Effector memory CD4-positive, alpha-beta T cell (primary cell): ENCODE measurements around the gene SLF2.
"Not testable (repeated sequence)": the region's sequence is repeated elsewhere in the genome, so short reads cannot be mapped to it uniquely, and the experiment has no call there.

Source experiments
- DNase-seq, 3 donors: peaks; one replicate each; pipeline ENCODE4 v3.0.0-alpha.2; 2020
- H3K27ac ChIP-seq: 2 replicates; pipeline ENCODE4 v1.7.0; 2013; ENCODE audit warnings: mild to moderate bottlenecking, low read length, moderate library complexity; ENCODE audit not compliant: insufficient read depth, poor library complexity, severe bottlenecking
- H3K27me3 ChIP-seq: replicated peaks from 2 replicates; pipeline ENCODE4 v1.7.0; 2013; ENCODE audit warnings: mild to moderate bottlenecking, low read length; ENCODE audit not compliant: insufficient read depth, control insufficient read depth, poor library complexity, severe bottlenecking
- H3K36me3 ChIP-seq: 2 replicates; pipeline ENCODE4 v1.7.0; 2013; ENCODE audit warnings: mild to moderate bottlenecking, low read length, moderate library complexity; ENCODE audit not compliant: control insufficient read depth, insufficient read depth
- H3K4me1 ChIP-seq: 2 replicates; pipeline ENCODE4 v1.7.0; 2013; ENCODE audit warnings: low read length, mild to moderate bottlenecking; ENCODE audit not compliant: control insufficient read depth, insufficient read depth, poor library complexity, severe bottlenecking
- H3K4me3 ChIP-seq: 2 replicates; pipeline ENCODE4 v1.7.0; 2013; ENCODE audit warnings: low read length, low read depth, mild to moderate bottlenecking; ENCODE audit not compliant: insufficient read depth, poor library complexity, severe bottlenecking
- H3K9me3 ChIP-seq: 2 replicates; pipeline ENCODE4 v1.7.0; 2013; ENCODE audit warnings: mild to moderate bottlenecking, low read length, moderate library complexity; ENCODE audit not compliant: control insufficient read depth

SLF2 gene

DNA sequence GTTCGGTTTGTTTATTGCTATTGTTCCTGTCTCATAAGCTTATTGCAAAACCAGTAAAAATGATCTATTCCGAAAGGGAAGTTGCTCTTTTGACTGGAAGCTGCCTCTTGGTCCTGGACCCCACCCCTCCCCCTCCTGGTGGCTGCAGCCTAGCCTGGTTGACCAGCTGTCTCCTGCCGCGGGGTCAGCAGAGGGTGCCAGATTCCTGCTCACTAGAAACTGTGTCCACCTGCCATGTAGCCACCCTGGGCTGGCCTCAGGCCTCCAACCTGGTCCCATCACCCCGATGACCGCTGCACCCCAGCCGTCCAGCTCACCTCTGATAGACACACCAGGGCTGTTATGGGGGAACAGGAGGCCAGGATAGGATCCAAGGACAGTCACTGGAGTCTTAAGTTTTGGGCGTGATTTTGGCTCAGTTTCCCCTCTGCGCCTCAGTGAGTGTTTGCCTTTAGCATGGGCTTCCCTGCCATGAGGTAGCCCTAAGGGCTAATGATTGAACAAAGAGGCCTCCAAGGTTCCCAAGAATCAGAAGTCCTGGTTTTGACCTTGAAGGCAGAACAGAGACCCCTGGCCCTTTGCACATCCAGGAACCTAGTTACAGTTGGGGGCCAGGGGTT, 32.9 kb upstream of the SLF2 start:
- Histone ChIP-seq H3K36me3 (no peaks in the 10 kb centered on the region), H3K27ac (no peak overlapping the region), H3K9me3 (no peaks in the 10 kb centered on the region), H3K4me1 (no peaks in the 10 kb centered on the region), H3K27me3 (no peaks in the 10 kb centered on the region), H3K4me3 (no peak overlapping the region)
- DNase-seq, result no peak

DNA sequence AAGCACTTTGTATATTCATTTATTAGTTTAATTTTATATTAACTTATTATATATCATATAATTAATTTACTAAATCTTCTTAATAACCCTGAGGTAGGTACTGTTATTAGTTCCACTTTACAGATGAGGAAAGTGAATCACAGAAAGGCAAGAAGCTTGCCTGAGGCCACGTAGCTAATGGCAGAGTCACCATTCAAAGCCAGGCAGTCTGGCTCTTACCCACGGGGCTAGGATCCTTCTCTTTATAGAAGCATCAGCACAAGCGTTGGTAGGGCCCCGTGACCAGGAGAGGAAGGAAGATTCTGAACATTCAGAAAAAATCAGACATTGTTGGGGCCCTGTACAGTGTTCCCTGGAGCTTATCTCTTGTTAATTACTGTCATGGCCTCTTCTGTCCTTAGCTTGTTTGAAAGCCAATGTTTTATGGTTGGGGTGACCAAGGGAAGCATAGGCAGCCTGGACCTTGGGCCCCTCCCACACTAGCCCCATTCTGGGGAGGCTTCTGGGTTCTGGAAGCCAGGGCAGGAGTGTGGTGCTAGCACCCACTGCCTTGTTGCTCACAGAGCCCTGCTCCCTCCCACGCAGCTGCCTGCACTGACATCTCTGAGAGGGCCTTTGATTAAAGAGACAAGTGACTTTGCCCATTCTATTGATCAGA, 31.1 kb upstream of the SLF2 start:
- H3K27ac ChIP-seq, result no peak overlapping the region
- no peak for DNase-seq
- H3K27me3 ChIP-seq, result no peaks in the 10 kb centered on the region
- no peaks in the 10 kb centered on the region for H3K36me3 ChIP-seq
- H3K4me3 ChIP-seq, result no peak overlapping the region
- no peaks in the 10 kb centered on the region for H3K9me3 ChIP-seq
- H3K4me1 ChIP-seq, result no peaks in the 10 kb centered on the region

DNA sequence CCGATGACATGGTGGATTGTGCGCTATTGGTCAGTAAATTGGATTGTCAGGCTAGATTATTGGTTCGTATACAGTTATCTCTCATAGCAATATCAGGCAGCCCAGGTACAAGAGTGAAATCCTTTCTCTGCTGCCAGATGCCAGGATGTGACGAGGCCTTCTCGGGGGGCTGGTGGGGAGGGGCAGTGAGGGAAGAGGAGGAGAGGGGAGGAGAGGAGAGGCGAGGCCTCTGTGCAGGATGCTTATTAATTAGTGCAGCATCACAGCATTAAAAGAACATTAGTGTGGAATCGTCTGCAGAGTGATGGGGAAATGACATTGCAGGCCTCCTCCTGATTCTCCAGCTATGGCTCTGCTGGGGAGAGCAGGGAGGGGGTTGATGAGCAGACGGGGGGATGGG, 30.5 kb upstream of the SLF2 start:
- Histone ChIP-seq H3K36me3 (no peaks in the 10 kb centered on the region), H3K4me1 (no peaks in the 10 kb centered on the region), H3K27me3 (no peaks in the 10 kb centered on the region), H3K9me3 (no peaks in the 10 kb centered on the region), H3K4me3 (no peak overlapping the region), H3K27ac (no peak overlapping the region)
- DNase-seq, result no peak

DNA sequence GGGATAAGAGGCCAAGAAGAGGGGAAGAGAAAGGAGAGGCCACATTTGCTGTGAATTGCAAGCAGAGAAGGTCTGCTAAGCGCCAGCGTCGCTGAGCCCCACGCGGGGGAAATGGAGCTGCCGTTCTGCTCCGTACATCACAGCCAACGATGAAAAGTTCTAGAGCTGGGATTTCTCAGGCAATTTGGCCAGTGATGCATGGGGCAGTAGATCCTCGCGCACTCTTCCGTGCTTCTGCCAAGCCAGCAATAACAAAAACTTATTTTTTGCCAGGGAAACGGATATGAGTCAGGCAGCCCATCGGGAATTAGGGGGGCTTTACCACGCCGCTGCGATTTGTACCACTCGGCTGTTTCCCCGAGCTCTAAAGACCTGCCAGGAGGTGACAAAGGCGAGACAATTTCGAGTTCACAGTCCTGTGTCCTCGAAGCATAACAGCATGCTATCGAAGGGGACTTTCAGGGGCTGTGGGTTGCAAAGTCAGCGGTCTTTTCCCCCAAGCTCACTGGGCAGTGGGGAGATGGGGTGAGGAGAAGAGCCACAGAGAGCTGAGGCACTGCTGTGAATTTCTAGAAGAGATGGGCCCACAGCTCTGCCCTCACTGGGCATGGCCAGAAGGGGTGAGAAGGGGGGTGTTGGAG, 30.0 kb upstream of the SLF2 start:
- Histone ChIP-seq H3K9me3 (no peaks in the 10 kb centered on the region), H3K27me3 (no peaks in the 10 kb centered on the region), H3K27ac (no peak overlapping the region), H3K4me3 (no peak overlapping the region), H3K4me1 (no peaks in the 10 kb centered on the region), H3K36me3 (no peaks in the 10 kb centered on the region)
- no peak for DNase-seq

DNA sequence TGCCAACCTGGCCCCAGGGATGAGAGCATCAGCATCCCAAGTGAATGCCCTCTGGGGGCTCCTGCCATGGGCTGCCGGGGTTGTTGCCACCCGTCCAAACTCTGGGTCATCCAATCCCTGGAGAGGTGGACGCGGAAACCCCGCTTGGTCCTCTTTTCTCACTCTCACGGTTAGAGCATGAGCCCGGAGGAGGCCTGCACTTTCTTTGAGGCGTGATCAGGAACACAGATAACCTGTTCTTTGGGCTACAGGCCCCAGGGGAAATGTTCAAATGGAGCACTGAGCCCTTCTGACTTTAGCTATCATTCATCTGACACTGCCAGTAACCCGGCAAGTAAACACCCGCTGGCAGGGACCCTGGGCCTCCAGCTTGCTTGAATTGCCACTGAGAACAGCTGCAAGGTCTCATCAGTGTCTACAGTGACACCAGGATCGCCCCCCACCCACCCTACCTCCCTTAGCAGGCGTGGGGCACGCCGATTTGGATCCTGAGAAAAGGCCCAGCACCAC, 29.4 kb upstream of the SLF2 start:
- no peaks in the 10 kb centered on the region for H3K27me3 ChIP-seq
- no peaks in the 10 kb centered on the region for H3K36me3 ChIP-seq
- H3K4me3 ChIP-seq, result no peak overlapping the region
- no peaks in the 10 kb centered on the region for H3K4me1 ChIP-seq
- no peak overlapping the region for H3K27ac ChIP-seq
- no peaks in the 10 kb centered on the region for H3K9me3 ChIP-seq
- no peak for DNase-seq

DNA sequence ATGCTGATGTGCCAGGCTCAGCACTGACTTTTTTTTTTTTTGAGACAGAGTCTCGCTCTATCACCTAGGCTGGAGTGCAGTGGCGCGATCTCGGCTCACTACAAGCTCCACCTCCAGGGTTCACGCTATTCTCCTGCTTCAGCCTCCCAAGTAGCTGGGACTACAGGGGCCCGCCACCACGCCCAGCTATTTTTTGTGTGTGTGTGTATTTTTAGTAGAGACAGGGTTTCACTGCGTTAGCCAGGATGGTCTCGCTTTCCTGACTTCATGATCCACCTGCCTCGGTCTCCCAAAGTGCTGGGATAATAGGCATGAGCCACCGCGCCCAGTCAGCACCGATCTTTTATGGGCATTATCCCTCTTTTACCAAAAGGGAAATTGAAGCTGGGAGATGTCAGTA, 27.2 kb upstream of the SLF2 start:
- not testable (repeated sequence) for H3K36me3 ChIP-seq, DNase-seq, H3K27me3 ChIP-seq, H3K4me3 ChIP-seq, H3K27ac ChIP-seq, H3K9me3 ChIP-seq, H3K4me1 ChIP-seq

DNA sequence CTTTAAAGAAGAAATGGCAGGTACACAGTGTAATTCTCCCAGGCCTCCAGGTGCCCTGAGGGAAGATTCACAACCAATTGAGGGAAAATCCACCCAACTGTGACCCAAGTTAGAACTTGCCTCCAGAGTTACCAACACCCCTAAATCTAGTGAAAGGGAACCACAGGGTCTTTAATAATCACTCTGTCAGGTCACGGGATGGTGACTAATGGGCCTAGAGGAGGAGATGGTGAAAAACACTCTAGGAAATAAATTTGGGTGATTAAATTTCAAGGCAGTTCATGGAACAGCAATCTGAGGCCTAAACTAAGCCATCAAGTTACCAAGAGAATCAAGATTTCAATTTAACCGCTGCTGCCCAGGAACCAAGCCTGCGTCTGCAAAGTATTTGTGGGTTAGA, 26.7 kb upstream of the SLF2 start:
- no peaks in the 10 kb centered on the region for H3K27me3 ChIP-seq
- no peaks in the 10 kb centered on the region for H3K4me1 ChIP-seq
- no peak overlapping the region for H3K4me3 ChIP-seq
- H3K27ac ChIP-seq, result no peak overlapping the region
- H3K9me3 ChIP-seq, result no peaks in the 10 kb centered on the region
- DNase-seq, result no peak
- H3K36me3 ChIP-seq, result no peaks in the 10 kb centered on the region

DNA sequence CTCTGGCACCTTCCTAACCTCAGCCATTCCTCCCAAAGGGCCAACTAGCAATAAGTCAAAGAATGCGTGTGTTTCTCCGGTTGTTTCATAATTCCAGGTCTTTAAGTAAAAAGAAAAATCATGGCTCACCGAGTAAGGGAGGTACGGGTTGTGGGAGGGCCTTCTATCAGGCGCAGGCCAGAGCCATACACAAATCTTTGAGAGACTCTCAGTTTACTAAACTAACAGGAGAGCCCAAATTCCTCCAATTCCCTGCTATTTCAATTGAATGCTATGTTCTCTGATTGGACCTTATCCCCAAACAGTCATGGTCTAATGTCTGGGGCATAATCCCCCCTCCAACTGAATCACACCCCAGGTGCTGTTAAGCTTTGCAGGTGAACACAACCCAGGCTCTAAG, 26.2 kb upstream of the SLF2 start:
- Histone ChIP-seq H3K4me1 (no peaks in the 10 kb centered on the region), H3K4me3 (no peak overlapping the region), H3K27me3 (no peaks in the 10 kb centered on the region), H3K36me3 (no peaks in the 10 kb centered on the region), H3K9me3 (no peaks in the 10 kb centered on the region), H3K27ac (no peak overlapping the region)
- no peak for DNase-seq

DNA sequence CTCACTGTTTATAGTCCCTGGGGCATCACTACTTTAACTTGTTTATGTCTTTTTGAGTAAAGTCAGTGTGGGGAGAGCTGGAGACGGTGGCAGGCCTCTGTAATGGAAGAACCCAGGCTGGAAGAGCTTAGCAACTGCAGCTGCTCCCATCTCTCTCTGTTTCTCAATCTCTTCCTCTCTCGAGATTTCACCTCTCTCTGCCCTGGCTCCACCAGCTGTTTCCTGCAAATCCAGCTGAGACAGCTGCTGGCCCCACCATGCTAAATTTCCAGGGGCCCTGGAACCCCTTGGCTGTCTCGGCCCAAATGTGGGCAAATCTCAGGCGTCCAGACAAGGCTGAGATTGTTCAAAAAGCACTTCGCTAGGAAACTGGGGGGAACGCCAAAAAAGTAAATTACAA, 25.8 kb upstream of the SLF2 start:
- Histone ChIP-seq H3K36me3 (no peaks in the 10 kb centered on the region), H3K27me3 (no peaks in the 10 kb centered on the region), H3K4me1 (no peaks in the 10 kb centered on the region), H3K9me3 (no peaks in the 10 kb centered on the region), H3K4me3 (no peak overlapping the region), H3K27ac (no peak overlapping the region)
- DNase-seq, result no peak

DNA sequence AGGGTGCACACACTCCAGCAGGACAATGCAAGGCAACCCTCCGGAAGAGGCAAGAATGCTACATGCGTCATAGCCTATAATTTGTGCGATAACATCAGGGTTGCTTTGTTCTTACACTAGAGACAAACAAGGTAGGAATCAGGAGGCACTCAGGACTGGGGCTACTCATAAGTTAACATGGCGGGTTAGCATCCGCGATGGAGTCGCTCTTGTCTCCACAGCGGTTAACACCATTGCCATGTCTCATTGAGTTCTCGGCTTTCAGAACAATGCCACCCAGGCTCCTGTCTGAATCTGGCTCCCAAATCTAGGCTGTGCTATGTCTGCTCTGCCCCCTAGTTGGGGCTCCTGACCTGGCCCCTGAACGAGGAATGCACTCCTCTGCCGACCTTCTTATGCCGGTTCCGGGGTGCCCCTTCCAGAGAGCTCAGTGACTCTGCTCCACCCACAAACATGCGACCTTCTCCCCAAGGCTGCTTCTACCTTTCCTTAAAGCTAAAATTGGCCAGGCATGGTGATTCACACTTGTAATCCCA, 24.9 kb upstream of the SLF2 start:
- Histone ChIP-seq H3K4me1 (no peaks in the 10 kb centered on the region), H3K36me3 (no peaks in the 10 kb centered on the region), H3K9me3 (no peaks in the 10 kb centered on the region), H3K4me3 (no peak overlapping the region), H3K27me3 (no peaks in the 10 kb centered on the region), H3K27ac (no peak overlapping the region)
- no peak for DNase-seq
